ENCODE data around the gene ARHGAP15. TPM values are rescaled to one million over a fixed set of nuclear protein-coding genes. Genes with fewer than 3 reads are reported as not detected.

Gene ARHGAP15
- total and polyA plus RNA-seq, 2 donors (not counting 1 experiment from before 2014, with no cell fraction given): 0.07 TPM; not detected in 1

GRCh38 chr2:143762176-143762928 is 633.1 kb downstream of the ARHGAP15 start:
- H4K20me1 ChIP-seq (ENCODE audit: control insufficient read depth, extremely low read depth, insufficient read depth, low read length): no peaks in the 10 kb centered on the region
- no peak for TF ChIP-seq EZH2 (IDR thresholded peaks at IDR 0.05; ENCODE audit: low read length, missing control alignments)
- no peak for TF ChIP-seq CTCF (conservative IDR thresholded peaks at IDR 0.05 in 1 of 2, IDR thresholded peaks at IDR 0.05 in 1 of 2; ENCODE audit: low read depth in 1 of 2, low read length in 2 of 2)
- no peak overlapping the region for H3K9ac ChIP-seq (ENCODE audit: insufficient read depth, low read length)
- H3K4me2 ChIP-seq (ENCODE audit: extremely low read depth, insufficient read depth, low read length): no peak overlapping the region
- DNase-seq (ENCODE audit: low read depth in 2 of 2): no peak
- no peak overlapping the region for H3K4me3 ChIP-seq (replicated peaks in 1 of 4; ENCODE audit: control extremely low read depth in 1 of 4, insufficient read depth in 1 of 4, low read depth in 3 of 4, low read length in 4 of 4)
- no peak overlapping the region for H2AFZ ChIP-seq (ENCODE audit: low read length)
- H3K27me3 ChIP-seq (ENCODE audit: control insufficient read depth, insufficient read depth, low read length): no peaks in the 10 kb centered on the region
- H3K79me2 ChIP-seq (ENCODE audit: control insufficient read depth, insufficient read depth, low read length): no peaks in the 10 kb centered on the region
- no peak overlapping the region for H3K27ac ChIP-seq (ENCODE audit: insufficient read depth, low read length)
- no peaks in the 10 kb centered on the region for H3K9me3 ChIP-seq (ENCODE audit: control insufficient read depth, insufficient read depth, low read depth, low read length)
- no peaks in the 10 kb centered on the region for H3K36me3 ChIP-seq (ENCODE audit: control insufficient read depth, insufficient read depth, low read length)
- H3K4me1 ChIP-seq (ENCODE audit: control insufficient read depth, extremely low read depth, insufficient read depth, low read length): no peaks in the 10 kb centered on the region

- no peak for DNase-seq (ENCODE audit: low read depth in 2 of 2)
- Histone ChIP-seq H3K27ac (ENCODE audit: insufficient read depth, low read length) (no peak overlapping the region), H3K9ac (ENCODE audit: insufficient read depth, low read length) (no peak overlapping the region), H4K20me1 (ENCODE audit: control insufficient read depth, extremely low read depth, insufficient read depth, low read length) (no peaks in the 10 kb centered on the region), H3K4me2 (ENCODE audit: extremely low read depth, insufficient read depth, low read length) (no peak overlapping the region), H3K9me3 (ENCODE audit: control insufficient read depth, insufficient read depth, low read depth, low read length) (no peaks in the 10 kb centered on the region), H3K4me3 (replicated peaks in 1 of 4; ENCODE audit: control extremely low read depth in 1 of 4, insufficient read depth in 1 of 4, low read depth in 3 of 4, low read length in 4 of 4) (no peak overlapping the region), H3K79me2 (ENCODE audit: control insufficient read depth, insufficient read depth, low read length) (no peaks in the 10 kb centered on the region), H2AFZ (ENCODE audit: low read length) (no peak overlapping the region), H3K36me3 (ENCODE audit: control insufficient read depth, insufficient read depth, low read length) (no peaks in the 10 kb centered on the region), H3K27me3 (ENCODE audit: control insufficient read depth, insufficient read depth, low read length) (no peaks in the 10 kb centered on the region), H3K4me1 (ENCODE audit: control insufficient read depth, extremely low read depth, insufficient read depth, low read length) (no peaks in the 10 kb centered on the region)
- no peak for TF ChIP-seq CTCF (conservative IDR thresholded peaks at IDR 0.05 in 1 of 2, IDR thresholded peaks at IDR 0.05 in 1 of 2; ENCODE audit: low read depth in 1 of 2, low read length in 2 of 2)
- TF ChIP-seq EZH2 (IDR thresholded peaks at IDR 0.05; ENCODE audit: low read length, missing control alignments): no peak
Measured at GRCh38 chr2:143764261-143764660, 635.0 kb downstream of the ARHGAP15 start.

- Histone ChIP-seq H3K9ac (ENCODE audit: insufficient read depth, low read length) (no peak overlapping the region), H3K79me2 (ENCODE audit: control insufficient read depth, insufficient read depth, low read length) (no peaks in the 10 kb centered on the region), H3K4me1 (ENCODE audit: control insufficient read depth, extremely low read depth, insufficient read depth, low read length) (no peaks in the 10 kb centered on the region), H3K9me3 (ENCODE audit: control insufficient read depth, insufficient read depth, low read depth, low read length) (no peaks in the 10 kb centered on the region), H3K36me3 (ENCODE audit: control insufficient read depth, insufficient read depth, low read length) (no peaks in the 10 kb centered on the region), H3K4me2 (ENCODE audit: extremely low read depth, insufficient read depth, low read length) (no peak overlapping the region), H3K27me3 (ENCODE audit: control insufficient read depth, insufficient read depth, low read length) (no peaks in the 10 kb centered on the region), H4K20me1 (ENCODE audit: control insufficient read depth, extremely low read depth, insufficient read depth, low read length) (no peaks in the 10 kb centered on the region), H2AFZ (ENCODE audit: low read length) (no peak overlapping the region), H3K4me3 (replicated peaks in 1 of 4; ENCODE audit: control extremely low read depth in 1 of 4, insufficient read depth in 1 of 4, low read depth in 3 of 4, low read length in 4 of 4) (no peak overlapping the region), H3K27ac (ENCODE audit: insufficient read depth, low read length) (no peak overlapping the region)
- DNase-seq (ENCODE audit: low read depth in 2 of 2): no peak
- TF ChIP-seq CTCF (conservative IDR thresholded peaks at IDR 0.05 in 1 of 2, IDR thresholded peaks at IDR 0.05 in 1 of 2; ENCODE audit: low read depth in 1 of 2, low read length in 2 of 2): no peak
- no peak for TF ChIP-seq EZH2 (IDR thresholded peaks at IDR 0.05; ENCODE audit: low read length, missing control alignments)
Measured at GRCh38 chr2:143764706-143765105, 635.5 kb downstream of the ARHGAP15 start.

Data from fibroblast of lung (primary cell).